Transverse colon (tissue), 3 donors: Measurements from ENCODE around the gene AGXT2.

Source experiments
- EP300 ChIP-seq: sonication (generic); formaldehyde crosslinking; IDR thresholded peaks from one replicate; pipeline ENCODE4 v1.6.1; 2017; ENCODE audit warnings: antibody characterized with exemption, low read depth
- POLR2A ChIP-seq: fragments of 450-650 bp; IDR thresholded peaks from one replicate; pipeline ENCODE4 v1.6.1; 2016; ENCODE audit warnings: antibody characterized with exemption, mild to moderate bottlenecking, moderate library complexity
- TF ChIP-seq, protein P1 (sequence below), 5 experiments: fragments of 200-600 bp in 3 of 5; fragments of 450-650 bp in 2 of 5; sonication (generic) in 3 of 5; IDR thresholded peaks; 1 replicate in 2 of 5; 2 replicates in 3 of 5; pipeline ENCODE4 v1.5.1; 2016 to 2017; ENCODE audit warnings: antibody characterized with exemption in 5 of 5, inconsistent platforms in 3 of 5, mild to moderate bottlenecking in 2 of 5, moderate library complexity in 1 of 5

- TF ChIP-seq, protein P1, sequence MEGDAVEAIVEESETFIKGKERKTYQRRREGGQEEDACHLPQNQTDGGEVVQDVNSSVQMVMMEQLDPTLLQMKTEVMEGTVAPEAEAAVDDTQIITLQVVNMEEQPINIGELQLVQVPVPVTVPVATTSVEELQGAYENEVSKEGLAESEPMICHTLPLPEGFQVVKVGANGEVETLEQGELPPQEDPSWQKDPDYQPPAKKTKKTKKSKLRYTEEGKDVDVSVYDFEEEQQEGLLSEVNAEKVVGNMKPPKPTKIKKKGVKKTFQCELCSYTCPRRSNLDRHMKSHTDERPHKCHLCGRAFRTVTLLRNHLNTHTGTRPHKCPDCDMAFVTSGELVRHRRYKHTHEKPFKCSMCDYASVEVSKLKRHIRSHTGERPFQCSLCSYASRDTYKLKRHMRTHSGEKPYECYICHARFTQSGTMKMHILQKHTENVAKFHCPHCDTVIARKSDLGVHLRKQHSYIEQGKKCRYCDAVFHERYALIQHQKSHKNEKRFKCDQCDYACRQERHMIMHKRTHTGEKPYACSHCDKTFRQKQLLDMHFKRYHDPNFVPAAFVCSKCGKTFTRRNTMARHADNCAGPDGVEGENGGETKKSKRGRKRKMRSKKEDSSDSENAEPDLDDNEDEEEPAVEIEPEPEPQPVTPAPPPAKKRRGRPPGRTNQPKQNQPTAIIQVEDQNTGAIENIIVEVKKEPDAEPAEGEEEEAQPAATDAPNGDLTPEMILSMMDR (IDR thresholded peaks at IDR 0.05) = no peak
- no peak for TF ChIP-seq EP300
- TF ChIP-seq POLR2A = no peak
Measured at GRCh38 chr5:35050541-35051126, 2.9 kb upstream of the AGXT2 start.
